ENCODE measurements around the gene PGD. TPM values are rescaled to one million over a fixed set of nuclear protein-coding genes. Genes with fewer than 3 reads are reported as not detected.

The PGD gene
- total RNA-seq, 4 donors from 2014 or later: 22.9 to 109 (median 44.2) TPM

DNA sequence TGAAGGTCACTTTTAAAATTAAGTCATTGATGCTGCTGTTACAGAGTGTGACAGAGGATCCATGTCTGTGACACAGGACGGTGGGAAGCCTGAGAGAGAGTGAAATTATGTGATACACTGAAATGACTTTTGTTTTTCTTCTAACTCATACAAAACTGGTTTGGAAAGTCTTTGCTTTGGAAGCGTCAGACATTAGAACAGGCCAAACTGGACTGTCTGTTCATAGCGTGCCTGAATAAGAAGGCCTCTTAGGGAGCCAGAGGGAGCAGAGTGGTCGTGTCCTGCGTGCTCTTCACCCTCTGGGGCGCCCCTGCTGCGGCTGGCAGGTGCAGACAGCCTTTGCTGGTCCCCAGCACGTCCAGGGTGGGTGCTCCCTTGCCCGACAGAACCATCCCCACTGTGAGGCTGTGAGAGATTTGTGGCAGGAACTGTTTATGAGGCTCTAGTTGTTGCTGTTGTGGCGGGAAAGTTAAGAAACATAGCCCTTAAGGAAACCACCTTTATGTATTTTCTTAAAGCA, 19.7 kb upstream of the PGD start:
- no peak for TF ChIP-seq CTCF (IDR thresholded peaks at IDR 0.05)
- no peak for TF ChIP-seq POLR2A (IDR thresholded peaks at IDR 0.05)
- no peak for TF ChIP-seq POLR2AphosphoS5 (IDR thresholded peaks at IDR 0.05)
- no peak for TF ChIP-seq EP300 (IDR thresholded peaks at IDR 0.05)

DNA sequence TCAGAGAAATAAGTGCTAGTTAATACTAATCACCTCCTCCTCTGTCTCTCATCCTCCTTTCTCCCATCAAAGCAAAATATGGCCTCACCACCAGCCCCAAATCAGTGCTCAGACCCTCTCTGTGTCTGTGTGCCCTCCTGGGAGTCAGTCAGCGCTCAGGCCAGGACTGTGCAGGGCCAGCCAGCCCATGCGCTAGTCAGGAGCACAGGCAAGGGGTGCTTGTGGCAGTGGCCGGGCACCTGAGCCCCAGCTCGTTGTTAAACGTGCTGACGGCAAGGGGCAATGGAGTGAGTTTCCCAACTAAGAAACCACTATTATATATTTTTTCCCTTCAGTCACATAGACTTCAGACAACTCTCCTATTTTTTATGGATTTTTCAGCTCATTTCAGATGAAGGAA, 19.2 kb upstream of the PGD start:
- Histone ChIP-seq H3K4me3 (no peak overlapping the region), H3K27ac (peak overlapping the region in 2 of 4 donors; percentile 1 to 24), H3K9me3 (no peaks in the 10 kb centered on the region), H3K36me3 (peaks cover 0 to 57% of the 10 kb centered on the region in 2 donors), H3K4me1 (peaks cover 0 to 22% (median 0%) of the 10 kb centered on the region in 3 donors), H3K27me3 (no peaks in the 10 kb centered on the region)
- WGBS, 2 donors (ENCODE audit: low coverage in 1 of 2): 97% methylated on average over 6 of the region's 6 CpGs; no CpG with 5 or more reads in 1 of the 2 donors
- TF ChIP-seq POLR2AphosphoS5 (IDR thresholded peaks at IDR 0.05) (no peak), EP300 (IDR thresholded peaks at IDR 0.05) (no peak), POLR2A (IDR thresholded peaks at IDR 0.05) (no peak), CTCF (IDR thresholded peaks at IDR 0.05) (no peak)
- no peak for ATAC-seq

More for the DNA sequence above, 19.7 kb upstream of the PGD start:
- ATAC-seq: no peak
- Histone ChIP-seq H3K36me3 (peaks cover 0 to 62% of the 10 kb centered on the region in 2 donors), H3K27ac (peak overlapping the region in 2 of 4 donors; percentile 1 to 24), H3K9me3 (no peaks in the 10 kb centered on the region), H3K4me3 (no peak overlapping the region), H3K4me1 (peaks cover 0 to 22% (median 0%) of the 10 kb centered on the region in 3 donors), H3K27me3 (no peaks in the 10 kb centered on the region)
- 82 to 83% methylated on average over 2 to 9 of the region's 10 CpGs for WGBS, 2 donors (ENCODE audit: low coverage in 1 of 2)

DNA sequence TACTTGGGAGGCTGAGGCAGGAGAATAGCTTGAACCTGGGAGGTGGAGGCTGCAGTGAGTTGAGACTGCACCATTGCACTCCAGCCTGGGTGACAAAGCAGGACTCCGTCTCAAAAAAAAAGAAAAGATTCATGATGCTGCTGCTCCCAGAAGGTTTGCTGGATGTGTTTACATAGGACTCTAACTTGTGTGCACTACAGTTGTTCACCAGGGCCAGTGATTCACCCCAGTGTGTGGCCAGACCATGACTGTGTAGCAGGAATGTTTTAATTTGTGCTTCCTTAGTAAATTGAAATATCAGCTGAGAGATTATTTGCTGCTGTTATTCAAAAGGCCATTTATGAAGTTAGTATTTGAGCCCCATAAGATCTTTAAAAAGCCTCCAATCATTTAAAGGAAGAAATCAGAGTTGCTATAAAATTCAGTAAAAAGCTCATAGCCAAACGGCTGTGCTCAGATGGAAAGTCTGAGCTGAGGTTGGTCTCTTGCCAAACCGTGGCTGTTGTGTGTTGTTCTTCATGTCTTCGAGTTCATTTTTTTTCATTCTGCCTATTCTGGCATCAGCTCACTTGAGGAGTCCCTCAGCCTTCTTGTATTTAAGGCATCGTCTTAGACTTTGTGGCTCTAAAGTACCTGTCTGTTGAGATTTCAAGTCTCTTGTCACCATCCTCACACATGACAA, 18.1 kb upstream of the PGD start:
- Histone ChIP-seq H3K4me3 (no peak overlapping the region), H3K9me3 (no peaks in the 10 kb centered on the region), H3K27ac (peak overlapping the region in 2 of 4 donors; percentile 29 to 41), H3K27me3 (no peaks in the 10 kb centered on the region), H3K36me3 (peaks cover 0 to 47% of the 10 kb centered on the region in 2 donors), H3K4me1 (peaks cover 0 to 22% (median 0%) of the 10 kb centered on the region in 3 donors)
- 23 to 26% methylated on average over 5 of the region's 5 CpGs for WGBS, 2 donors (ENCODE audit: low coverage in 1 of 2)
- no peak for TF ChIP-seq EP300 (IDR thresholded peaks at IDR 0.05)
- no peak for TF ChIP-seq POLR2AphosphoS5 (IDR thresholded peaks at IDR 0.05)
- no peak for TF ChIP-seq POLR2A (IDR thresholded peaks at IDR 0.05)
- no peak for TF ChIP-seq CTCF (IDR thresholded peaks at IDR 0.05)
- peak; percentile 42 for ATAC-seq

- Histone ChIP-seq H3K27me3 (no peaks in the 10 kb centered on the region), H3K27ac (no peak overlapping the region), H3K4me3 (no peak overlapping the region), H3K36me3 (peaks cover 0 to 22% of the 10 kb centered on the region in 2 donors), H3K4me1 (peaks cover 0 to 33% (median 0%) of the 10 kb centered on the region in 3 donors), H3K9me3 (no peaks in the 10 kb centered on the region)
- ATAC-seq: no peak
- TF ChIP-seq POLR2AphosphoS5 (IDR thresholded peaks at IDR 0.05) (no peak), CTCF (IDR thresholded peaks at IDR 0.05) (no peak), EP300 (IDR thresholded peaks at IDR 0.05) (no peak), POLR2A (IDR thresholded peaks at IDR 0.05) (no peak)
- 92% methylated on average over 4 of the region's 4 CpGs for WGBS, 2 donors (ENCODE audit: low coverage in 1 of 2)
These were observed 15.2 kb upstream of the PGD start for GRCh38 chr1:10383630-10384029.

DNA sequence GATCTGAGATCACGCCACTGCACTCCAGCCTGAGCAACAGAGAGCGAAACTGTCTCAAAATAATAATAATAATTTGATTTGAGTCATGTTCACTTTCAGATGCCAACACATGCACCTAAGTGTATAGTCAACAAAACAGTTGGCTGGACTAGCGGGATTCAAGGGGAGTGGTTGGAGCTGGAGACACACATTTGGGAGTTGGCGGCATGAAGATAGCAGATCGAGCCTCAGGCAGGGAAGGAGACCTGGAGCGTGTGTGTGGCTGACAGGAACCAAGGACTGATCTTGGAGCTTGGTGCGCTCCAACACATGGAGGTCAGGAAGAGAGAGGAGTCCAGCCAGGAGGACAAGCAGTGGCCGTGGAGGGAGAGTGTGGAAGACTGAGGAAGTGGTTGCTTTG, 14.6 kb upstream of the PGD start:
- H3K36me3 ChIP-seq: peaks cover 0 to 16% of the 10 kb centered on the region in 2 donors
- H3K4me1 ChIP-seq: peaks cover 0 to 35% (median 0%) of the 10 kb centered on the region in 3 donors
- TF ChIP-seq POLR2AphosphoS5 (IDR thresholded peaks at IDR 0.05) (no peak), CTCF (IDR thresholded peaks at IDR 0.05) (no peak), POLR2A (IDR thresholded peaks at IDR 0.05) (no peak), EP300 (IDR thresholded peaks at IDR 0.05) (no peak)
- H3K27ac ChIP-seq: no peak overlapping the region
- 89 to 97% methylated on average over 6 to 7 of the region's 8 CpGs for WGBS, 2 donors (ENCODE audit: low coverage in 1 of 2)
- H3K9me3 ChIP-seq: no peaks in the 10 kb centered on the region
- no peaks in the 10 kb centered on the region for H3K27me3 ChIP-seq
- no peak for ATAC-seq
- no peak overlapping the region for H3K4me3 ChIP-seq

All from gastroesophageal sphincter (tissue), 4 donors.